Esophagus (tissue), 2 donors: ENCODE results near the gene GRB7. TPM values are rescaled to one million over a fixed set of nuclear protein-coding genes. Genes with fewer than 3 reads are reported as not detected.
"Not testable (repeated sequence)": the region's sequence is repeated elsewhere in the genome, so short reads cannot be mapped to it uniquely, and the experiment has no call there.

Experiments
- H3K27ac ChIP-seq, 2 donors: one replicate each; pipeline ENCODE4 v1.5.1; 2013; ENCODE audit warnings: low read depth in 2 of 2, mild to moderate bottlenecking in 2 of 2, inconsistent platforms in 1 of 2, low read length in 1 of 2, moderate library complexity in 1 of 2
- H3K27me3 ChIP-seq, 2 donors: one replicate each; pipeline ENCODE4 v1.6.1; 2013; ENCODE audit warnings: low read length in 2 of 2, control low read depth in 1 of 2, mild to moderate bottlenecking in 1 of 2; ENCODE audit not compliant: insufficient read depth in 2 of 2, control insufficient read depth in 1 of 2
- H3K36me3 ChIP-seq, 2 donors: one replicate each; pipeline ENCODE4 v1.6.1; 2013; ENCODE audit warnings: low read length in 1 of 2; ENCODE audit not compliant: control insufficient read depth in 2 of 2, insufficient read depth in 2 of 2
- H3K4me1 ChIP-seq, 2 donors: one replicate each; pipeline ENCODE4 v1.6.1; 2013; ENCODE audit warnings: low read length in 1 of 2; ENCODE audit not compliant: control insufficient read depth in 2 of 2, insufficient read depth in 2 of 2
- H3K4me3 ChIP-seq, 2 donors: one replicate each; pipeline ENCODE4 v1.5.1; 2013; ENCODE audit warnings: low read length in 2 of 2, mild to moderate bottlenecking in 2 of 2, low read depth in 1 of 2, moderate library complexity in 1 of 2
- H3K9me3 ChIP-seq, 2 donors: one replicate each; pipeline ENCODE4 v1.6.1; 2013; ENCODE audit warnings: mild to moderate bottlenecking in 2 of 2, low read depth in 1 of 2, low read length in 1 of 2, moderate library complexity in 1 of 2; ENCODE audit not compliant: control insufficient read depth in 2 of 2, insufficient read depth in 1 of 2
- WGBS, 2 donors: extraction: QIAGEN DNeasy Blood & Tissue Kit; methylation state at CpG; one replicate each; pipeline ENCODE4 v1.1.7; 2013; 5-methylcytosine and 5-hydroxymethylcytosine counted together
- polyA plus RNA-seq, 2 donors: library from polyadenylated mRNA; stranded (reverse); fragments of 200-250 nt; gene quantifications; one replicate each; pipeline ENCODE4 v1.2.3, GENCODE V29; 2013
- donor health status: healthy with polysubstance abuse.
- donor health status: Bipolar disorder and iron deficiency.

The GRB7 gene
- polyA plus RNA-seq, 2 donors = 43.7 to 55.0 TPM

GRCh38 chr17:39716879-39717536 lies 20.7 kb upstream of the GRB7 start:
- Histone ChIP-seq H3K27ac (peak overlapping the region; percentile 95 to 96), H3K27me3 (no peaks in the 10 kb centered on the region), H3K4me3 (no peak overlapping the region), H3K4me1 (peaks cover 9 to 13% of the 10 kb centered on the region in 2 donors), H3K36me3 (peaks cover 14 to 38% of the 10 kb centered on the region in 2 donors), H3K9me3 (no peaks in the 10 kb centered on the region)
- WGBS, 2 donors = 66 to 71% methylated on average over 11 of the region's 11 CpGs

- Histone ChIP-seq H3K27me3 (no peaks in the 10 kb centered on the region), H3K4me1 (peaks cover 9 to 13% of the 10 kb centered on the region in 2 donors), H3K36me3 (peaks cover 10 to 34% of the 10 kb centered on the region in 2 donors), H3K27ac (no peak overlapping the region), H3K4me3 (no peak overlapping the region), H3K9me3 (no peaks in the 10 kb centered on the region)
- 80% methylated on average over 6 of the region's 6 CpGs for WGBS, 2 donors
Observed at GRCh38 chr17:39717660-39718059, 20.1 kb upstream of the GRB7 start.

GRCh38 chr17:39719563-39720355 lies 18.0 kb upstream of the GRB7 start:
- Histone ChIP-seq H3K36me3 (peaks cover 10 to 38% of the 10 kb centered on the region in 2 donors), H3K9me3 (no peaks in the 10 kb centered on the region), H3K27me3 (no peaks in the 10 kb centered on the region), H3K27ac (peak overlapping the region; percentile 32 to 35), H3K4me3 (no peak overlapping the region), H3K4me1 (peaks cover 9 to 18% of the 10 kb centered on the region in 2 donors)
- WGBS, 2 donors = 77 to 86% methylated on average over 7 of the region's 7 CpGs

GRCh38 chr17:39722104-39722503 lies 15.6 kb upstream of the GRB7 start:
- H3K9me3 ChIP-seq = no peaks in the 10 kb centered on the region
- H3K27ac ChIP-seq = no peak overlapping the region
- H3K27me3 ChIP-seq = no peaks in the 10 kb centered on the region
- H3K4me3 ChIP-seq = no peak overlapping the region
- WGBS, 2 donors = 88 to 91% methylated on average over 6 of the region's 6 CpGs
- H3K4me1 ChIP-seq = peaks cover 2 to 9% of the 10 kb centered on the region in 2 donors
- H3K36me3 ChIP-seq = peaks cover 9 to 43% of the 10 kb centered on the region in 2 donors

GRCh38 chr17:39722965-39723848 lies 14.5 kb upstream of the GRB7 start:
- Histone ChIP-seq H3K27me3 (no peaks in the 10 kb centered on the region), H3K27ac (peak overlapping the region in 1 of 2 donors; percentile 36), H3K4me3 (no peak overlapping the region), H3K9me3 (no peaks in the 10 kb centered on the region), H3K36me3 (peaks cover 6 to 50% of the 10 kb centered on the region in 2 donors), H3K4me1 (peaks cover 0 to 10% of the 10 kb centered on the region in 2 donors)
- WGBS, 2 donors = 77 to 82% methylated on average over 34 of the region's 34 CpGs

- Histone ChIP-seq H3K36me3 (peaks cover 6 to 50% of the 10 kb centered on the region in 2 donors), H3K27me3 (no peaks in the 10 kb centered on the region), H3K4me1 (peaks cover 5 to 9% of the 10 kb centered on the region in 2 donors), H3K4me3 (no peak overlapping the region), H3K9me3 (no peaks in the 10 kb centered on the region), H3K27ac (no peak overlapping the region)
- WGBS, 2 donors = 90 to 92% methylated on average over 13 of the region's 13 CpGs
Observed at GRCh38 chr17:39724731-39725130, 13.0 kb upstream of the GRB7 start.

- H3K36me3 ChIP-seq = peaks cover 6 to 43% of the 10 kb centered on the region in 2 donors
- H3K9me3 ChIP-seq, H3K27ac ChIP-seq, H3K4me3 ChIP-seq, H3K4me1 ChIP-seq, H3K27me3 ChIP-seq: not testable (repeated sequence)
- WGBS, 2 donors = 100% methylated on average over 1 of the region's 1 CpG
Observed at GRCh38 chr17:39725923-39726322, 11.8 kb upstream of the GRB7 start.

- WGBS, 2 donors = 90 to 96% methylated on average over 9 of the region's 9 CpGs
- no peaks in the 10 kb centered on the region for H3K9me3 ChIP-seq
- no peaks in the 10 kb centered on the region for H3K27me3 ChIP-seq
- no peak overlapping the region for H3K4me3 ChIP-seq
- H3K27ac ChIP-seq = no peak overlapping the region
- H3K4me1 ChIP-seq = peaks cover 5 to 8% of the 10 kb centered on the region in 2 donors
- H3K36me3 ChIP-seq = peaks cover 6 to 40% of the 10 kb centered on the region in 2 donors
Observed at GRCh38 chr17:39726617-39727016, 11.1 kb upstream of the GRB7 start.

GRCh38 chr17:39727556-39727955 lies 10.2 kb upstream of the GRB7 start:
- no peak overlapping the region for H3K4me3 ChIP-seq
- no peaks in the 10 kb centered on the region for H3K27me3 ChIP-seq
- no peaks in the 10 kb centered on the region for H3K9me3 ChIP-seq
- peak overlapping the region in 1 of 2 donors; percentile 14 for H3K27ac ChIP-seq
- H3K4me1 ChIP-seq = peaks cover 5 to 8% of the 10 kb centered on the region in 2 donors
- 65 to 68% methylated on average over 10 of the region's 10 CpGs for WGBS, 2 donors
- peaks cover 6 to 40% of the 10 kb centered on the region in 2 donors for H3K36me3 ChIP-seq
